Measurements from ENCODE around the gene GAPDHS.

Gene GAPDHS

GRCh38 chr19:35554076-35554475, 20.8 kb downstream of the GAPDHS start:
- Mint-ChIP-seq H3K27me3 (ENCODE audit: low read depth, poor library complexity) (peaks cover 50% of the 10 kb centered on the region), H3K9me3 (peaks cover 4% of the 10 kb centered on the region), H3K4me3 (no peak overlapping the region), H3K4me1 (peaks cover 18% of the 10 kb centered on the region), H3K36me3 (ENCODE audit: low read depth) (peaks cover 4% of the 10 kb centered on the region), H3K27ac (no peak overlapping the region)
- no peak for DNase-seq
- no peak for TF ChIP-seq CTCF (IDR thresholded peaks at IDR 0.05)

GRCh38 chr19:35555301-35556005, 22.2 kb downstream of the GAPDHS start:
- peak overlapping the region; percentile 19 for H3K27ac Mint-ChIP-seq
- H3K36me3 Mint-ChIP-seq (ENCODE audit: low read depth): peaks cover 4% of the 10 kb centered on the region
- H3K4me1 Mint-ChIP-seq: peaks cover 14% of the 10 kb centered on the region
- peak; percentile 44 for TF ChIP-seq CTCF (IDR thresholded peaks at IDR 0.05)
- peaks cover 64% of the 10 kb centered on the region for H3K27me3 Mint-ChIP-seq (ENCODE audit: low read depth, poor library complexity)
- H3K9me3 Mint-ChIP-seq: peaks cover 4% of the 10 kb centered on the region
- H3K4me3 Mint-ChIP-seq: peak overlapping the region; percentile 7
- peak; percentile 53 for DNase-seq

GRCh38 chr19:35556025-35556590, 22.9 kb downstream of the GAPDHS start:
- TF ChIP-seq CTCF (IDR thresholded peaks at IDR 0.05): no peak
- no peak for DNase-seq
- Mint-ChIP-seq H3K4me1 (peaks cover 17% of the 10 kb centered on the region), H3K9me3 (peaks cover 4% of the 10 kb centered on the region), H3K27me3 (ENCODE audit: low read depth, poor library complexity) (peaks cover 67% of the 10 kb centered on the region), H3K36me3 (ENCODE audit: low read depth) (no peaks in the 10 kb centered on the region), H3K4me3 (peak overlapping the region; percentile 7), H3K27ac (peak overlapping the region; percentile 19)

GRCh38 chr19:35556846-35557538, 23.7 kb downstream of the GAPDHS start:
- H3K4me3 Mint-ChIP-seq: peak overlapping the region; percentile 87
- H3K27ac Mint-ChIP-seq: no peak overlapping the region
- TF ChIP-seq CTCF (IDR thresholded peaks at IDR 0.05): no peak
- H3K4me1 Mint-ChIP-seq: peaks cover 21% of the 10 kb centered on the region
- DNase-seq: no peak
- no peaks in the 10 kb centered on the region for H3K36me3 Mint-ChIP-seq (ENCODE audit: low read depth)
- H3K9me3 Mint-ChIP-seq: peaks cover 4% of the 10 kb centered on the region
- peaks cover 73% of the 10 kb centered on the region for H3K27me3 Mint-ChIP-seq (ENCODE audit: low read depth, poor library complexity)

GRCh38 chr19:35557539-35558399, 24.5 kb downstream of the GAPDHS start:
- H3K36me3 Mint-ChIP-seq (ENCODE audit: low read depth): no peaks in the 10 kb centered on the region
- peaks cover 21% of the 10 kb centered on the region for H3K4me1 Mint-ChIP-seq
- peak; percentile 98 for DNase-seq
- H3K9me3 Mint-ChIP-seq: peaks cover 4% of the 10 kb centered on the region
- H3K4me3 Mint-ChIP-seq: peak overlapping the region; percentile 87
- H3K27me3 Mint-ChIP-seq (ENCODE audit: low read depth, poor library complexity): peaks cover 81% of the 10 kb centered on the region
- no peak overlapping the region for H3K27ac Mint-ChIP-seq
- no peak for TF ChIP-seq CTCF (IDR thresholded peaks at IDR 0.05)
